GM12878 (cell line): ENCODE data around the gene BLOC1S2. TPM values are rescaled to one million over a fixed set of nuclear protein-coding genes. Genes with fewer than 3 reads are reported as not detected.

Experiments used
- CHD4 ChIP-seq: fragments of 200-600 bp; sonication (generic); IDR thresholded peaks from 2 replicates; pipeline ENCODE4 v1.6.1; 2016; ENCODE audit warnings: mild to moderate bottlenecking
- DPF2 ChIP-seq: fragments of 450-650 bp; IDR thresholded peaks from 2 replicates; pipeline ENCODE4 v1.6.1; 2017; ENCODE audit warnings: mild to moderate bottlenecking
- EGR1 ChIP-seq, 2 experiments: IDR thresholded peaks; 1 replicate in 1 of 2; 2 replicates in 1 of 2; pipeline ENCODE4 v1.6.1; 2011 to 2012; ENCODE audit warnings: low read depth in 2 of 2, low read length in 2 of 2, borderline replicate concordance in 1 of 2, mild to moderate bottlenecking in 1 of 2, moderate library complexity in 1 of 2
- FOS ChIP-seq: IDR thresholded peaks from 3 replicates; pipeline ENCODE4 v1.6.1; 2011; ENCODE audit warnings: borderline replicate concordance; ENCODE audit not compliant: insufficient read length; ENCODE audit errors: extremely low read depth
- IKZF2 ChIP-seq, 2 experiments: fragments of 450-650 bp; IDR thresholded peaks; 2 replicates each; pipeline ENCODE4 v1.6.1; 2017; ENCODE audit warnings: mild to moderate bottlenecking in 2 of 2, moderate library complexity in 2 of 2
- IRF4 ChIP-seq: IDR thresholded peaks from 2 replicates; pipeline ENCODE4 v1.6.1; 2011; ENCODE audit warnings: low read depth, low read length
- JUNB ChIP-seq: IDR thresholded peaks from 2 replicates; pipeline ENCODE4 v1.6.1; 2016; ENCODE audit warnings: antibody characterized with exemption, mild to moderate bottlenecking
- MTA3 ChIP-seq: IDR thresholded peaks from 2 replicates; pipeline ENCODE4 v1.6.1; 2012; ENCODE audit warnings: low read length, inconsistent platforms, borderline replicate concordance
- NR2C1 ChIP-seq: fragments of 450-650 bp; IDR thresholded peaks from 2 replicates; pipeline ENCODE4 v1.6.1; 2017; ENCODE audit warnings: antibody characterized with exemption, mild to moderate bottlenecking, moderate library complexity
- NR2F1 ChIP-seq: fragments of 450-650 bp; conservative IDR thresholded peaks from 2 replicates; pipeline ENCODE4 v1.6.1; 2017; ENCODE audit warnings: mild to moderate bottlenecking
- RCOR1 ChIP-seq: conservative IDR thresholded peaks from 2 replicates; pipeline ENCODE4 v1.6.1; 2012; ENCODE audit warnings: low read depth, low read length, improper control_type of control experiment
- RELA ChIP-seq: fragments of 450-650 bp; IDR thresholded peaks from 2 replicates; pipeline ENCODE4 v1.8.0; 2014; ENCODE audit warnings: borderline replicate concordance; ENCODE audit not compliant: partially characterized antibody
- SPI1 ChIP-seq: IDR thresholded peaks from 2 replicates; pipeline ENCODE4 v1.6.1; 2011; ENCODE audit warnings: low read depth, mild to moderate bottlenecking, low read length, moderate library complexity, borderline replicate concordance; ENCODE audit not compliant: insufficient read depth
- STAT3 ChIP-seq: IDR thresholded peaks from 2 replicates; pipeline ENCODE4 v1.6.1; 2011; ENCODE audit warnings: low read depth, low read length, improper control_type of control experiment
- SUZ12 ChIP-seq: fragments of 200-600 bp; sonication (generic); IDR thresholded peaks from one replicate; pipeline ENCODE4 v1.6.1; 2018; ENCODE audit warnings: antibody characterized with exemption, mild to moderate bottlenecking; ENCODE audit not compliant: unreplicated experiment
- WRNIP1 ChIP-seq: IDR thresholded peaks from 2 replicates; pipeline ENCODE4 v1.6.1; 2011; ENCODE audit warnings: low read depth, low read length, improper control_type of control experiment, borderline replicate concordance
- polyA plus RNA-seq, 11 experiments: library from polyadenylated mRNA; depleted of rRNA in 4 of 11; unstranded in 6 of 11; stranded (reverse) in 5 of 11; fragments of >200 nt; fragmentation: Nextera tagmentation in 4 of 11; fragmentation: Illumina TruSeq in 1 of 11; extraction: Ambion mirVana in 4 of 11; extraction: Trizol in 1 of 11; gene quantifications; 1 replicate in 1 of 11; 2 replicates in 10 of 11; pipeline versions ENCODE4 v1.2.1 to v1.2.3, GENCODE V29; 2011 to 2016; ENCODE audit warnings: inconsistent platforms in 2 of 11, missing spikeins in 2 of 11, low read depth in 1 of 11
- total RNA-seq, 4 experiments: library from RNA; depleted of rRNA in 3 of 4; stranded (reverse); fragments of >200 nt in 3 of 4; fragmentation: Illumina TruSeq in 1 of 4; extraction: Trizol in 1 of 4; gene quantifications; 2 replicates each; pipeline versions ENCODE4 v1.2.1 to v1.2.3, GENCODE V29; 2013 to 2021
- TF ChIP-seq, protein P1 (sequence below): fragments of 450-650 bp; conservative IDR thresholded peaks from 2 replicates; pipeline ENCODE4 v1.6.1; 2017; ENCODE audit warnings: mild to moderate bottlenecking, moderate library complexity
- TF ChIP-seq, protein P2 (sequence below): fragments of 450-650 bp; IDR thresholded peaks from 2 replicates; pipeline ENCODE4 v1.6.1; 2018; ENCODE audit warnings: mild to moderate bottlenecking, low read depth, moderate library complexity; ENCODE audit not compliant: partially characterized antibody
- TF ChIP-seq, protein P3 (sequence below): fragments of 450-650 bp; IDR thresholded peaks from 2 replicates; pipeline ENCODE4 v1.6.1; 2017; ENCODE audit warnings: mild to moderate bottlenecking
- TF ChIP-seq, protein P4 (sequence below): fragments of 450-650 bp; IDR thresholded peaks from 2 replicates; pipeline ENCODE4 v1.6.1; 2018; ENCODE audit warnings: borderline replicate concordance, mild to moderate bottlenecking; ENCODE audit not compliant: partially characterized antibody
- TF ChIP-seq, protein P5 (sequence below): IDR thresholded peaks from 2 replicates; pipeline ENCODE4 v1.6.1; 2011; ENCODE audit warnings: borderline replicate concordance, low read depth, mild to moderate bottlenecking, moderate library complexity, mixed read lengths, low read length; ENCODE audit not compliant: insufficient read depth; ENCODE audit errors: extremely low read length

The BLOC1S2 gene
- total and polyA plus RNA-seq, 10 of the 15 experiments (the other 5 are each of a cell fraction or from before 2014, with no cell fraction given) = 58.6 to 164 (median 79.5) TPM

DNA sequence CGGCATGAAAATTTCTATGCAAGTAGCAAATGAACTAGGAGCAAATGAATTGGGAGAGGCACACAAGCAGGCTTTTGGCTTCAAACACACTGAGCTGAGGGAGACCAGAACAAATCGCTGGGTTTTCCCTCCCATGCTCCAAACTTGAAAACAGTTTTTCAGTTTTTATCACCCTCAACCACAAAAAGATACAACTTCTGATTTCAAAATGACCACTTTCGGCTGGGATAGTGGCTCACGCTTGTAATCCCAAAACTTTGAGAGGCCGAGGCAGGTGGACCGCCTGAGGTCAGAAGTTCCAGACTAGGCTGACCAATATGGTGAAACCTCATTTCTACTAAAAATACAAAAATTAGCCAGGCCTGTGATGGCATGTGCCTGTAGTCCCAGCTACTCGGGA is 48.1 kb downstream of the BLOC1S2 start (continued):
- TF ChIP-seq, protein P1, sequence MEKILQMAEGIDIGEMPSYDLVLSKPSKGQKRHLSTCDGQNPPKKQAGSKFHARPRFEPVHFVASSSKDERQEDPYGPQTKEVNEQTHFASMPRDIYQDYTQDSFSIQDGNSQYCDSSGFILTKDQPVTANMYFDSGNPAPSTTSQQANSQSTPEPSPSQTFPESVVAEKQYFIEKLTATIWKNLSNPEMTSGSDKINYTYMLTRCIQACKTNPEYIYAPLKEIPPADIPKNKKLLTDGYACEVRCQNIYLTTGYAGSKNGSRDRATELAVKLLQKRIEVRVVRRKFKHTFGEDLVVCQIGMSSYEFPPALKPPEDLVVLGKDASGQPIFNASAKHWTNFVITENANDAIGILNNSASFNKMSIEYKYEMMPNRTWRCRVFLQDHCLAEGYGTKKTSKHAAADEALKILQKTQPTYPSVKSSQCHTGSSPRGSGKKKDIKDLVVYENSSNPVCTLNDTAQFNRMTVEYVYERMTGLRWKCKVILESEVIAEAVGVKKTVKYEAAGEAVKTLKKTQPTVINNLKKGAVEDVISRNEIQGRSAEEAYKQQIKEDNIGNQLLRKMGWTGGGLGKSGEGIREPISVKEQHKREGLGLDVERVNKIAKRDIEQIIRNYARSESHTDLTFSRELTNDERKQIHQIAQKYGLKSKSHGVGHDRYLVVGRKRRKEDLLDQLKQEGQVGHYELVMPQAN = no peak
- no peak for TF ChIP-seq NR2C1
- no peak for TF ChIP-seq WRNIP1
- TF ChIP-seq CHD4 = no peak
- TF ChIP-seq JUNB = peak; percentile 83
- TF ChIP-seq EGR1 (IDR thresholded peaks at IDR 0.05; ENCODE audit: borderline replicate concordance in 1 of 2, low read depth in 2 of 2, low read length in 2 of 2) = no peak
- TF ChIP-seq DPF2 = no peak
- no peak for TF ChIP-seq MTA3
- TF ChIP-seq SPI1 = no peak
- no peak for TF ChIP-seq IRF4
- no peak for TF ChIP-seq RELA
- TF ChIP-seq IKZF2 (IDR thresholded peaks at IDR 0.05) = peak; percentile 27 to 50; a peak in 2 of 4 replicates
- TF ChIP-seq, protein P2, sequence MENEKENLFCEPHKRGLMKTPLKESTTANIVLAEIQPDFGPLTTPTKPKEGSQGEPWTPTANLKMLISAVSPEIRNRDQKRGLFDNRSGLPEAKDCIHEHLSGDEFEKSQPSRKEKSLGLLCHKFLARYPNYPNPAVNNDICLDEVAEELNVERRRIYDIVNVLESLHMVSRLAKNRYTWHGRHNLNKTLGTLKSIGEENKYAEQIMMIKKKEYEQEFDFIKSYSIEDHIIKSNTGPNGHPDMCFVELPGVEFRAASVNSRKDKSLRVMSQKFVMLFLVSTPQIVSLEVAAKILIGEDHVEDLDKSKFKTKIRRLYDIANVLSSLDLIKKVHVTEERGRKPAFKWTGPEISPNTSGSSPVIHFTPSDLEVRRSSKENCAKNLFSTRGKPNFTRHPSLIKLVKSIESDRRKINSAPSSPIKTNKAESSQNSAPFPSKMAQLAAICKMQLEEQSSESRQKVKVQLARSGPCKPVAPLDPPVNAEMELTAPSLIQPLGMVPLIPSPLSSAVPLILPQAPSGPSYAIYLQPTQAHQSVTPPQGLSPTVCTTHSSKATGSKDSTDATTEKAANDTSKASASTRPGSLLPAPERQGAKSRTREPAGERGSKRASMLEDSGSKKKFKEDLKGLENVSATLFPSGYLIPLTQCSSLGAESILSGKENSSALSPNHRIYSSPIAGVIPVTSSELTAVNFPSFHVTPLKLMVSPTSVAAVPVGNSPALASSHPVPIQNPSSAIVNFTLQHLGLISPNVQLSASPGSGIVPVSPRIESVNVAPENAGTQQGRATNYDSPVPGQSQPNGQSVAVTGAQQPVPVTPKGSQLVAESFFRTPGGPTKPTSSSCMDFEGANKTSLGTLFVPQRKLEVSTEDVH = no peak
- TF ChIP-seq STAT3 = no peak
- TF ChIP-seq, protein P3, sequence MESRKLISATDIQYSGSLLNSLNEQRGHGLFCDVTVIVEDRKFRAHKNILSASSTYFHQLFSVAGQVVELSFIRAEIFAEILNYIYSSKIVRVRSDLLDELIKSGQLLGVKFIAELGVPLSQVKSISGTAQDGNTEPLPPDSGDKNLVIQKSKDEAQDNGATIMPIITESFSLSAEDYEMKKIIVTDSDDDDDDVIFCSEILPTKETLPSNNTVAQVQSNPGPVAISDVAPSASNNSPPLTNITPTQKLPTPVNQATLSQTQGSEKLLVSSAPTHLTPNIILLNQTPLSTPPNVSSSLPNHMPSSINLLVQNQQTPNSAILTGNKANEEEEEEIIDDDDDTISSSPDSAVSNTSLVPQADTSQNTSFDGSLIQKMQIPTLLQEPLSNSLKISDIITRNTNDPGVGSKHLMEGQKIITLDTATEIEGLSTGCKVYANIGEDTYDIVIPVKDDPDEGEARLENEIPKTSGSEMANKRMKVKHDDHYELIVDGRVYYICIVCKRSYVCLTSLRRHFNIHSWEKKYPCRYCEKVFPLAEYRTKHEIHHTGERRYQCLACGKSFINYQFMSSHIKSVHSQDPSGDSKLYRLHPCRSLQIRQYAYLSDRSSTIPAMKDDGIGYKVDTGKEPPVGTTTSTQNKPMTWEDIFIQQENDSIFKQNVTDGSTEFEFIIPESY = no peak
- no peak for TF ChIP-seq RCOR1
- TF ChIP-seq, protein P4, sequence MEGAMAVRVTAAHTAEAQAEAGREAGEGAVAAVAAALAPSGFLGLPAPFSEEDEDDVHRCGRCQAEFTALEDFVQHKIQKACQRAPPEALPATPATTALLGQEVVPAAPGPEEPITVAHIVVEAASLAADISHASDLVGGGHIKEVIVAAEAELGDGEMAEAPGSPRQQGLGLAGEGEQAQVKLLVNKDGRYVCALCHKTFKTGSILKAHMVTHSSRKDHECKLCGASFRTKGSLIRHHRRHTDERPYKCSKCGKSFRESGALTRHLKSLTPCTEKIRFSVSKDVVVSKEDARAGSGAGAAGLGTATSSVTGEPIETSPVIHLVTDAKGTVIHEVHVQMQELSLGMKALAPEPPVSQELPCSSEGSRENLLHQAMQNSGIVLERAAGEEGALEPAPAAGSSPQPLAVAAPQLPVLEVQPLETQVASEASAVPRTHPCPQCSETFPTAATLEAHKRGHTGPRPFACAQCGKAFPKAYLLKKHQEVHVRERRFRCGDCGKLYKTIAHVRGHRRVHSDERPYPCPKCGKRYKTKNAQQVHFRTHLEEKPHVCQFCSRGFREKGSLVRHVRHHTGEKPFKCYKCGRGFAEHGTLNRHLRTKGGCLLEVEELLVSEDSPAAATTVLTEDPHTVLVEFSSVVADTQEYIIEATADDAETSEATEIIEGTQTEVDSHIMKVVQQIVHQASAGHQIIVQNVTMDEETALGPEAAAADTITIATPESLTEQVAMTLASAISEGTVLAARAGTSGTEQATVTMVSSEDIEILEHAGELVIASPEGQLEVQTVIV = no peak
- TF ChIP-seq NR2F1 = 0 out of 2 replicates have a peak, but pooled peaks have one; percentile 43
- TF ChIP-seq, protein P5, sequence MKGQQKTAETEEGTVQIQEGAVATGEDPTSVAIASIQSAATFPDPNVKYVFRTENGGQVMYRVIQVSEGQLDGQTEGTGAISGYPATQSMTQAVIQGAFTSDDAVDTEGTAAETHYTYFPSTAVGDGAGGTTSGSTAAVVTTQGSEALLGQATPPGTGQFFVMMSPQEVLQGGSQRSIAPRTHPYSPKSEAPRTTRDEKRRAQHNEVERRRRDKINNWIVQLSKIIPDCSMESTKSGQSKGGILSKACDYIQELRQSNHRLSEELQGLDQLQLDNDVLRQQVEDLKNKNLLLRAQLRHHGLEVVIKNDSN = no peak
- no peak for TF ChIP-seq SUZ12
- TF ChIP-seq FOS = no peak
